Breast epithelium (tissue), 4 donors: Measurements from ENCODE around the gene CNST. TPM values are rescaled to one million over a fixed set of nuclear protein-coding genes. Genes with fewer than 3 reads are reported as not detected.
"Not testable (repeated sequence)": the region's sequence is repeated elsewhere in the genome, so short reads cannot be mapped to it uniquely, and the experiment has no call there.

Experiments
- DNase-seq, 2 donors: peaks; one replicate each; pipeline ENCODE4 v3.0.0-alpha.2; 2019; ENCODE audit warnings: low spot score in 2 of 2
- H3K27ac ChIP-seq, 2 donors: fragments of 200-600 bp; sonication (generic) in 1 of 2; one replicate each; pipeline ENCODE4 v1.5.1; 2016 to 2019; ENCODE audit warnings: mild to moderate bottlenecking in 1 of 2
- H3K27me3 ChIP-seq, 2 donors: fragments of 200-600 bp; sonication (generic) in 1 of 2; one replicate each; pipeline versions ENCODE4 v1.5.1 to v1.6.0; 2017 to 2019; ENCODE audit warnings: control low read depth in 1 of 2, mild to moderate bottlenecking in 1 of 2
- H3K36me3 ChIP-seq: fragments of 200-600 bp; one replicate; pipeline ENCODE4 v1.5.1; 2019
- H3K4me1 ChIP-seq, 2 donors: fragments of 200-600 bp; sonication (generic); one replicate each; pipeline ENCODE4 v1.5.1; 2016 to 2019; ENCODE audit warnings: control low read depth in 1 of 2
- H3K4me3 ChIP-seq, 3 donors: fragments of 200-600 bp; sonication (generic); 1 replicate in 2 of 3; 2 replicates in 1 of 3; pipeline ENCODE4 v1.5.1; 2016 to 2019; ENCODE audit warnings: mild to moderate bottlenecking in 3 of 3, moderate library complexity in 2 of 3
- H3K9me3 ChIP-seq, 2 donors: fragments of 200-600 bp; sonication (generic) in 1 of 2; one replicate each; pipeline ENCODE4 v1.5.1; 2016 to 2019; ENCODE audit warnings: control low read depth in 1 of 2
- POLR2A ChIP-seq: fragments of 450-650 bp; IDR thresholded peaks from one replicate; pipeline ENCODE4 v1.6.1; 2016; ENCODE audit warnings: antibody characterized with exemption, mild to moderate bottlenecking, moderate library complexity
- POLR2AphosphoS5 ChIP-seq, 3 donors: sonication (generic); formaldehyde crosslinking; IDR thresholded peaks; one replicate each; pipeline ENCODE4 v1.6.1; 2017; ENCODE audit warnings: antibody characterized with exemption in 3 of 3
- intact Hi-C: fragments of 100-400 bp; cut with DNase I; formaldehyde crosslinking; loops from one replicate; pipeline ENCODE4 v1.15.1; 2023; ENCODE audit warnings: low total_unique reads
- total RNA-seq, 3 donors: library from RNA; depleted of rRNA; stranded (reverse); fragments of >200 nt; gene quantifications; one replicate each; pipeline ENCODE4 v1.1.0, GENCODE V29; 2016
- TF ChIP-seq, protein P1 (sequence below), 3 donors: fragments of 450-650 bp; IDR thresholded peaks; one replicate each; pipeline ENCODE4 v1.5.1; 2016 to 2017; ENCODE audit warnings: antibody characterized with exemption in 3 of 3, mild to moderate bottlenecking in 3 of 3, moderate library complexity in 3 of 3

Gene CNST
- total RNA-seq, 3 donors from 2014 or later, result 25.9 to 30.9 (median 26.4) TPM

- TF ChIP-seq, protein P1, sequence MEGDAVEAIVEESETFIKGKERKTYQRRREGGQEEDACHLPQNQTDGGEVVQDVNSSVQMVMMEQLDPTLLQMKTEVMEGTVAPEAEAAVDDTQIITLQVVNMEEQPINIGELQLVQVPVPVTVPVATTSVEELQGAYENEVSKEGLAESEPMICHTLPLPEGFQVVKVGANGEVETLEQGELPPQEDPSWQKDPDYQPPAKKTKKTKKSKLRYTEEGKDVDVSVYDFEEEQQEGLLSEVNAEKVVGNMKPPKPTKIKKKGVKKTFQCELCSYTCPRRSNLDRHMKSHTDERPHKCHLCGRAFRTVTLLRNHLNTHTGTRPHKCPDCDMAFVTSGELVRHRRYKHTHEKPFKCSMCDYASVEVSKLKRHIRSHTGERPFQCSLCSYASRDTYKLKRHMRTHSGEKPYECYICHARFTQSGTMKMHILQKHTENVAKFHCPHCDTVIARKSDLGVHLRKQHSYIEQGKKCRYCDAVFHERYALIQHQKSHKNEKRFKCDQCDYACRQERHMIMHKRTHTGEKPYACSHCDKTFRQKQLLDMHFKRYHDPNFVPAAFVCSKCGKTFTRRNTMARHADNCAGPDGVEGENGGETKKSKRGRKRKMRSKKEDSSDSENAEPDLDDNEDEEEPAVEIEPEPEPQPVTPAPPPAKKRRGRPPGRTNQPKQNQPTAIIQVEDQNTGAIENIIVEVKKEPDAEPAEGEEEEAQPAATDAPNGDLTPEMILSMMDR (IDR thresholded peaks at IDR 0.05), result no peak
- TF ChIP-seq POLR2AphosphoS5 (IDR thresholded peaks at IDR 0.05) (no peak), POLR2A (no peak)
- no peaks in the 10 kb centered on the region for H3K9me3 ChIP-seq
- H3K4me3 ChIP-seq, result peak overlapping the region; percentile 84 to 91 (median 87)
- intact Hi-C loops, result no loop called here
- H3K27ac ChIP-seq, result peak overlapping the region; percentile 95 to 97
- no peak for DNase-seq
- H3K36me3 ChIP-seq, result no peaks in the 10 kb centered on the region
- H3K27me3 ChIP-seq, result no peaks in the 10 kb centered on the region
- peaks cover 0 to 14% of the 10 kb centered on the region in 2 donors for H3K4me1 ChIP-seq
Observed at GRCh38 chr1:246565751-246566127, 517 bp upstream of the CNST start.

GRCh38 chr1:246566813-246567645 lies 773 bp downstream of the CNST start:
- Histone ChIP-seq H3K27ac (peak overlapping the region; percentile 95 to 97), H3K4me3 (peak overlapping the region; percentile 84 to 91 (median 87)), H3K9me3 (no peaks in the 10 kb centered on the region), H3K27me3 (no peaks in the 10 kb centered on the region), H3K36me3 (no peaks in the 10 kb centered on the region), H3K4me1 (peaks cover 0 to 14% of the 10 kb centered on the region in 2 donors)
- TF ChIP-seq POLR2AphosphoS5 (IDR thresholded peaks at IDR 0.05), result no peak
- TF ChIP-seq POLR2A, result no peak
- TF ChIP-seq, protein P1 (IDR thresholded peaks at IDR 0.05), result no peak
- intact Hi-C loops, result no loop called here
- peak in 1 of 2 donors; percentile 30 for DNase-seq

GRCh38 chr1:246567646-246568235 lies 1.5 kb downstream of the CNST start:
- Histone ChIP-seq H3K9me3 (no peaks in the 10 kb centered on the region), H3K4me1 (peaks cover 0 to 14% of the 10 kb centered on the region in 2 donors), H3K27me3 (no peaks in the 10 kb centered on the region), H3K27ac (peak overlapping the region; percentile 95 to 97), H3K36me3 (no peaks in the 10 kb centered on the region), H3K4me3 (peak overlapping the region; percentile 84 to 91 (median 87))
- TF ChIP-seq, protein P1 (IDR thresholded peaks at IDR 0.05), result no peak
- TF ChIP-seq POLR2A (no peak), POLR2AphosphoS5 (IDR thresholded peaks at IDR 0.05) (no peak)
- no peak for DNase-seq
- intact Hi-C loops, result no loop called here

GRCh38 chr1:246569248-246570238 lies 3.3 kb downstream of the CNST start:
- intact Hi-C loops, result no loop called here
- H3K27me3 ChIP-seq, result no peaks in the 10 kb centered on the region
- H3K9me3 ChIP-seq, result no peaks in the 10 kb centered on the region
- H3K36me3 ChIP-seq, result no peaks in the 10 kb centered on the region
- peaks cover 0 to 14% of the 10 kb centered on the region in 2 donors for H3K4me1 ChIP-seq
- TF ChIP-seq, protein P1 (IDR thresholded peaks at IDR 0.05), result no peak
- no peak for TF ChIP-seq POLR2AphosphoS5 (IDR thresholded peaks at IDR 0.05)
- no peak for TF ChIP-seq POLR2A
- peak overlapping the region; percentile 37 to 72 for H3K27ac ChIP-seq
- no peak for DNase-seq
- H3K4me3 ChIP-seq, result peak overlapping the region in 1 of 3 donors; percentile 10

GRCh38 chr1:246571309-246571708 lies 5.1 kb downstream of the CNST start:
- DNase-seq, intact Hi-C loops, H3K9me3 ChIP-seq, H3K27me3 ChIP-seq, H3K4me1 ChIP-seq, H3K4me3 ChIP-seq, H3K36me3 ChIP-seq: not testable (repeated sequence)
- H3K27ac ChIP-seq, result peak overlapping the region; percentile 37 to 72
